K562 (cell line): Measurements from ENCODE around the gene SLC12A1. TPM values are rescaled to one million over a fixed set of nuclear protein-coding genes. Genes with fewer than 3 reads are reported as not detected.

ENCODE experiments used
- ETV6 ChIP-seq, 3 experiments: fragments of 150-350 bp in 1 of 3; sonication (generic) in 1 of 3; formaldehyde crosslinking in 1 of 3; IDR thresholded peaks; 2 replicates each; pipeline versions ENCODE4 v1.6.1 to v1.8.0; 2014 to 2022; ENCODE audit warnings: borderline replicate concordance in 2 of 3, low read depth in 2 of 3, antibody characterized with exemption in 1 of 3, low read length in 1 of 3, mild to moderate bottlenecking in 1 of 3, missing genetic modification reagents in 1 of 3
- RAD51 ChIP-seq: fragments of 450-650 bp; IDR thresholded peaks from 2 replicates; pipeline ENCODE4 v1.7.1; 2016; ENCODE audit warnings: low read depth, mild to moderate bottlenecking, borderline replicate concordance
- ZBTB40 ChIP-seq, 2 experiments: fragments of 450-650 bp in 1 of 2; sonication (generic) in 1 of 2; formaldehyde crosslinking in 1 of 2; IDR thresholded peaks; 2 replicates each; pipeline versions ENCODE4 v1.7.1 to v1.9.0; 2016 to 2022; ENCODE audit warnings: inconsistent platforms in 1 of 2, mild to moderate bottlenecking in 1 of 2, missing genetic modification reagents in 1 of 2
- polyA plus RNA-seq, 8 experiments: library from polyadenylated mRNA; depleted of rRNA in 4 of 8; stranded (reverse) in 5 of 8; unstranded in 3 of 8; fragments of >200 nt; fragmentation: Nextera tagmentation in 2 of 8; fragmentation: Illumina TruSeq in 1 of 8; extraction: Ambion mirVana in 2 of 8; extraction: Trizol in 1 of 8; gene quantifications; 2 replicates each; pipeline versions ENCODE4 v1.2.1 to v1.2.3, GENCODE V29; 2011 to 2014; ENCODE audit warnings: inconsistent platforms in 1 of 8, missing spikeins in 1 of 8
- total RNA-seq, 7 experiments: library from RNA; depleted of rRNA in 6 of 7; stranded (reverse); fragments of >200 nt in 6 of 7; fragmentation: Illumina TruSeq in 2 of 7; extraction: Trizol in 2 of 7; gene quantifications; 2 replicates each; pipeline versions ENCODE4 v1.2.1 to v1.2.3, GENCODE V29; 2011 to 2021; ENCODE audit warnings: low replicate concordance in 1 of 7

SLC12A1 gene
- total and polyA plus RNA-seq, 9 of the 15 experiments (the other 6 are each of a cell fraction or from before 2014, with no cell fraction given): not detected

- TF ChIP-seq ZBTB40 (IDR thresholded peaks at IDR 0.05): 0 out of 2 replicates have a peak, but pooled peaks have one; percentile 46
- TF ChIP-seq ZBTB40 (CRISPR knock-in tag; IDR thresholded peaks at IDR 0.05): no peak
- TF ChIP-seq RAD51: no peak
- no peak for TF ChIP-seq ETV6 (IDR thresholded peaks at IDR 0.05; ENCODE audit: borderline replicate concordance in 1 of 2, low read depth in 2 of 2, low read length in 1 of 2)
- TF ChIP-seq ETV6 (CRISPR knock-in tag; IDR thresholded peaks at IDR 0.05; ENCODE audit: borderline replicate concordance): no peak
Measured at GRCh38 chr15:48285329-48286214, 79.5 kb downstream of the SLC12A1 start (continued).
